ENCODE measurements around the gene SLIT3. TPM values are rescaled to one million over a fixed set of nuclear protein-coding genes. Genes with fewer than 3 reads are reported as not detected.

Gene SLIT3
- total RNA-seq, 1 experiment from 2014 or later = 0.92 TPM

GRCh38 chr5:168951769-168952168 is 349.2 kb downstream of the SLIT3 start:
- H4K20me1 ChIP-seq (ENCODE audit: control insufficient read depth, insufficient read depth, insufficient read length) = no peaks in the 10 kb centered on the region
- no peaks in the 10 kb centered on the region for H3K79me1 ChIP-seq (ENCODE audit: insufficient read depth, low read depth, low read length, poor library complexity, severe bottlenecking)
- Mint-ChIP-seq H3K4me3 (no peak overlapping the region), H3K9me3 (no peaks in the 10 kb centered on the region), H3K4me1 (peaks cover 4 to 10% of the 10 kb centered on the region in 2 experiments), H3K27ac (peak overlapping the region in 1 of 3 experiments; percentile 51; a peak in 2 of 7 replicates), H3K36me3 (ENCODE audit: insufficient read depth in 1 of 3, low read depth in 3 of 3) (no peaks in the 10 kb centered on the region), H3K27me3 (ENCODE audit: low read depth) (no peaks in the 10 kb centered on the region)
- H3K14ac ChIP-seq (ENCODE audit: insufficient read depth, low read length) = no peak overlapping the region
- no peak overlapping the region for H2BK15ac ChIP-seq (ENCODE audit: low read depth, low read length)
- no peak overlapping the region for H4K8ac ChIP-seq (replicated peaks; ENCODE audit: insufficient read length, low read depth, low read length)
- no peak overlapping the region for H3K9ac ChIP-seq (ENCODE audit: extremely low read depth, insufficient read length, low read length)
- TF ChIP-seq CTCF (conservative IDR thresholded peaks at IDR 0.05) = no peak
- no peak overlapping the region for H3K18ac ChIP-seq (ENCODE audit: insufficient read length, low read depth, low read length)
- H3K4me1 ChIP-seq (ENCODE audit: insufficient read depth, low read length) = no peaks in the 10 kb centered on the region
- no peak overlapping the region for H3K4me2 ChIP-seq (ENCODE audit: insufficient read depth, insufficient read length, low read length)
- no peak overlapping the region for H2BK12ac ChIP-seq (ENCODE audit: insufficient read length, low read depth, low read length)
- H2BK120ac ChIP-seq (ENCODE audit: low read depth, low read length, poor library complexity, severe bottlenecking) = no peak overlapping the region
- DNase-seq = no peak
- H3K27me3 ChIP-seq (ENCODE audit: insufficient read depth, low read length) = no peaks in the 10 kb centered on the region
- no peaks in the 10 kb centered on the region for H3K23me2 ChIP-seq (ENCODE audit: insufficient read length, low read depth, low read length, poor library complexity, severe bottlenecking)
- no peak overlapping the region for H3T11ph ChIP-seq (ENCODE audit: low read length)
- H3K56ac ChIP-seq (ENCODE audit: insufficient read length, low read depth, low read length) = no peak overlapping the region
- H3K27ac ChIP-seq (ENCODE audit: insufficient read length, low read depth, low read length) = no peak overlapping the region
- no peak overlapping the region for H4K5ac ChIP-seq (ENCODE audit: insufficient read length, low read depth, low read length)
- H4K91ac ChIP-seq (ENCODE audit: insufficient read length, low read depth, low read length) = no peak overlapping the region
- no peak overlapping the region for H2BK20ac ChIP-seq (ENCODE audit: low read depth, low read length, poor library complexity, severe bottlenecking)
- no peak overlapping the region for H3K23ac ChIP-seq (ENCODE audit: insufficient read length, low read depth, low read length)
- no CpG with 5 or more reads among the region's 5 CpGs for WGBS (ENCODE audit: extremely low coverage, insufficient read length, low lambda C conversion rate)
- H2AFZ ChIP-seq (ENCODE audit: low read length) = no peak overlapping the region
- H3K9me3 ChIP-seq (ENCODE audit: control insufficient read depth, low read depth, low read length) = no peaks in the 10 kb centered on the region
- no peak overlapping the region for H3K4ac ChIP-seq (ENCODE audit: low read depth, low read length)
- no peaks in the 10 kb centered on the region for H3K79me2 ChIP-seq (ENCODE audit: insufficient read depth, low read length)
- H2BK5ac ChIP-seq (ENCODE audit: insufficient read length, low read length) = no peak overlapping the region
- H2AK5ac ChIP-seq (ENCODE audit: insufficient read length, low read length) = no peak overlapping the region
